Uterus (tissue), 4 donors: ENCODE data around the gene RPS19. TPM values are rescaled to one million over a fixed set of nuclear protein-coding genes. Genes with fewer than 3 reads are reported as not detected.

Experiments used
- DNase-seq, 2 donors: peaks; one replicate each; pipeline ENCODE4 v3.0.0-alpha.2; 2019 to 2020
- H3K27ac ChIP-seq, 2 donors: fragments of 200-600 bp; sonication (generic); 1 replicate in 1 of 2; 2 replicates in 1 of 2; pipeline ENCODE4 v1.5.1; 2016 to 2018
- H3K27me3 ChIP-seq, 2 donors: fragments of 200-600 bp; sonication (generic); one replicate each; pipeline ENCODE4 v1.5.1; 2018 to 2019; ENCODE audit warnings: control low read depth in 1 of 2
- H3K36me3 ChIP-seq, 2 donors: fragments of 200-600 bp; sonication (generic); one replicate each; pipeline ENCODE4 v1.5.1; 2019; ENCODE audit warnings: control low read depth in 1 of 2
- H3K4me1 ChIP-seq, 2 donors: fragments of 200-600 bp; sonication (generic); one replicate each; pipeline ENCODE4 v1.5.1; 2018 to 2019; ENCODE audit warnings: control low read depth in 1 of 2
- H3K4me3 ChIP-seq, 2 donors: fragments of 200-600 bp; sonication (generic); 1 replicate in 1 of 2; 2 replicates in 1 of 2; pipeline ENCODE4 v1.5.1; 2018 to 2019; ENCODE audit warnings: mild to moderate bottlenecking in 1 of 2
- H3K9me3 ChIP-seq, 2 donors: fragments of 200-600 bp; sonication (generic); one replicate each; pipeline ENCODE4 v1.5.1; 2019; ENCODE audit warnings: control low read depth in 1 of 2
- CTCF ChIP-seq, 4 experiments: fragments of 200-600 bp in 2 of 4; fragments of 450-650 bp in 2 of 4; sonication (generic) in 2 of 4; IDR thresholded peaks; one replicate each; pipeline ENCODE4 v1.5.1; 2016 to 2019; ENCODE audit warnings: antibody characterized with exemption in 4 of 4, mild to moderate bottlenecking in 2 of 4, moderate library complexity in 1 of 4
- POLR2A ChIP-seq, 2 donors: fragments of 450-650 bp; IDR thresholded peaks; one replicate each; pipeline ENCODE4 v1.6.1; 2016; ENCODE audit warnings: antibody characterized with exemption in 2 of 2, mild to moderate bottlenecking in 1 of 2, moderate library complexity in 1 of 2
- intact Hi-C: fragments of 100-400 bp; cut with DNase I; formaldehyde crosslinking; loops from one replicate; pipeline ENCODE4 v1.15.1; 2023; ENCODE audit warnings: low total_unique reads
- total RNA-seq, 4 donors: library from RNA; depleted of rRNA in 3 of 4; stranded (reverse); fragments of >200 nt in 3 of 4; gene quantifications; one replicate each; pipeline versions ENCODE4 v1.1.0 to v1.2.4, GENCODE V29; 2014 to 2023
- donor health status: DM: yes; HTN: yes; CAD: no.

Gene RPS19
- total RNA-seq, 4 donors from 2014 or later, result 324 to 1,895 (median 1,094) TPM

GRCh38 chr19:41901707-41902360 lies 41.8 kb downstream of the RPS19 start:
- Histone ChIP-seq H3K27ac (no peak overlapping the region), H3K4me1 (no peaks in the 10 kb centered on the region), H3K27me3 (no peaks in the 10 kb centered on the region), H3K36me3 (no peaks in the 10 kb centered on the region), H3K9me3 (no peaks in the 10 kb centered on the region), H3K4me3 (no peak overlapping the region)
- intact Hi-C loops, result no loop called here
- no peak for TF ChIP-seq CTCF (IDR thresholded peaks at IDR 0.05)
- no peak for TF ChIP-seq POLR2A (IDR thresholded peaks at IDR 0.05)
- no peak for DNase-seq

- H3K27me3 ChIP-seq, result no peaks in the 10 kb centered on the region
- no peak for DNase-seq
These were observed 42.5 kb downstream of the RPS19 start for GRCh38 chr19:41902594-41902993.

GRCh38 chr19:41903193-41903953 lies 43.3 kb downstream of the RPS19 start:
- TF ChIP-seq CTCF (IDR thresholded peaks at IDR 0.05), result no peak
- no peak for TF ChIP-seq POLR2A (IDR thresholded peaks at IDR 0.05)
- Histone ChIP-seq H3K4me3 (no peak overlapping the region), H3K4me1 (no peaks in the 10 kb centered on the region), H3K27me3 (no peaks in the 10 kb centered on the region), H3K27ac (no peak overlapping the region), H3K36me3 (no peaks in the 10 kb centered on the region), H3K9me3 (no peaks in the 10 kb centered on the region)
- intact Hi-C loops, result no loop called here
- no peak for DNase-seq

More at GRCh38 chr19:41902594-41902993, 42.5 kb downstream of the RPS19 start:
- H3K27ac ChIP-seq, result no peak overlapping the region
- no peaks in the 10 kb centered on the region for H3K4me1 ChIP-seq
- TF ChIP-seq POLR2A (IDR thresholded peaks at IDR 0.05) (no peak), CTCF (IDR thresholded peaks at IDR 0.05) (no peak)
- intact Hi-C loops, result no loop called here
- H3K4me3 ChIP-seq, result no peak overlapping the region
- no peaks in the 10 kb centered on the region for H3K9me3 ChIP-seq
- H3K36me3 ChIP-seq, result no peaks in the 10 kb centered on the region

- Histone ChIP-seq H3K9me3 (no peaks in the 10 kb centered on the region), H3K36me3 (no peaks in the 10 kb centered on the region), H3K27me3 (no peaks in the 10 kb centered on the region), H3K27ac (no peak overlapping the region), H3K4me1 (no peaks in the 10 kb centered on the region), H3K4me3 (no peak overlapping the region)
- TF ChIP-seq POLR2A (IDR thresholded peaks at IDR 0.05) (no peak), CTCF (IDR thresholded peaks at IDR 0.05) (no peak)
- intact Hi-C loops, result no loop called here
- no peak for DNase-seq
These were observed 44.2 kb downstream of the RPS19 start for GRCh38 chr19:41904118-41904870.
